ENCODE results near the gene WRAP53.

The WRAP53 gene

DNA sequence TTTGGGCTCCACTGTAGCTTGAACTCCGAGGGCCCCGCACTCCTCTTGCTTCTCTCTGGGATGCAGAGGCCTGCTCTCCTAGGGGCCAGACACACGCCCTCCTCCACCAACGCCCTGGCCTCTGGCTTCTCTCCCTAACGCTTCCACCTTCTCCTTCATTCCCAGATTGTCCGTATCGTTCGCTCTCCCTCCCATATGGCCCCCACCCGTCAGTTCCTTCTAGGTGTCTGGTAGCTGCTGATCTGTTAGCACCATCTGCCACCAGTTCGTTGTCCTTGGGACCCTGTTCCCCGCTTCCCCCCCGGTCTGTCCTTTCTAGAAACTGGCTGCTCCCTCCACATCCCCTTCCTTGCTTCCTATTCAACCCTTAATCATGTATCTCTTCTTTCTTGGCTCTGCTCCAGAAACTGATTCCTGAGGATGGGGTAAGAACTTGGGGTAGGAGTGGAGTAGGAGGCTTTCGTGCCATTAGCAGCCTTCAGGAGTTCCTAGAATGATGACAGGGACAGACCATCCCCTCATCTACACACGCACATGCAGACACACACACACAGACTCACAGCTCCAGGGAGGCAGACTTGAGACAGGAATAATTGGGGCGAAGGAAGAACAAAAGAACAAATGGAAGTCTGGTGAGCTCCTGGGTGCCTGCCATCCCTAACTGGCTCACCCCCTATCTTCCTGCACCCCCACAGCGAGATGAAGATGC lies 33.3 kb upstream of the WRAP53 start (continued):
- no peak for TF ChIP-seq GLIS3 (CRISPR knock-in tag; IDR thresholded peaks at IDR 0.05)

GRCh38 chr17:7655541-7655840 lies 32.8 kb upstream of the WRAP53 start:
- no peak for ATAC-seq
- TF ChIP-seq PPARA (CRISPR knock-in tag; IDR thresholded peaks at IDR 0.05; ENCODE audit: borderline replicate concordance) (no peak), CSDC2 (CRISPR knock-in tag; IDR thresholded peaks at IDR 0.05) (no peak), ARNTL (CRISPR knock-in tag; IDR thresholded peaks at IDR 0.05; ENCODE audit: borderline replicate concordance, low read depth) (no peak), ZFP30 (CRISPR knock-in tag; IDR thresholded peaks at IDR 0.05) (no peak), TOX (CRISPR knock-in tag; IDR thresholded peaks at IDR 0.05; ENCODE audit: borderline replicate concordance) (no peak), ZNF565 (CRISPR knock-in tag; conservative IDR thresholded peaks at IDR 0.05; ENCODE audit: low read depth) (no peak)
- TF ChIP-seq, protein P1, sequence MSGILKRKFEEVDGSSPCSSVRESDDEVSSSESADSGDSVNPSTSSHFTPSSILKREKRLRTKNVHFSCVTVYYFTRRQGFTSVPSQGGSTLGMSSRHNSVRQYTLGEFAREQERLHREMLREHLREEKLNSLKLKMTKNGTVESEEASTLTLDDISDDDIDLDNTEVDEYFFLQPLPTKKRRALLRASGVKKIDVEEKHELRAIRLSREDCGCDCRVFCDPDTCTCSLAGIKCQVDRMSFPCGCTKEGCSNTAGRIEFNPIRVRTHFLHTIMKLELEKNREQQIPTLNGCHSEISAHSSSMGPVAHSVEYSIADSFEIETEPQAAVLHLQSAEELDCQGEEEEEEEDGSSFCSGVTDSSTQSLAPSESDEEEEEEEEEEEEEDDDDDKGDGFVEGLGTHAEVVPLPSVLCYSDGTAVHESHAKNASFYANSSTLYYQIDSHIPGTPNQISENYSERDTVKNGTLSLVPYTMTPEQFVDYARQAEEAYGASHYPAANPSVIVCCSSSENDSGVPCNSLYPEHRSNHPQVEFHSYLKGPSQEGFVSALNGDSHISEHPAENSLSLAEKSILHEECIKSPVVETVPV (CRISPR knock-in tag; IDR thresholded peaks at IDR 0.05), result no peak
- TF ChIP-seq, protein P2, sequence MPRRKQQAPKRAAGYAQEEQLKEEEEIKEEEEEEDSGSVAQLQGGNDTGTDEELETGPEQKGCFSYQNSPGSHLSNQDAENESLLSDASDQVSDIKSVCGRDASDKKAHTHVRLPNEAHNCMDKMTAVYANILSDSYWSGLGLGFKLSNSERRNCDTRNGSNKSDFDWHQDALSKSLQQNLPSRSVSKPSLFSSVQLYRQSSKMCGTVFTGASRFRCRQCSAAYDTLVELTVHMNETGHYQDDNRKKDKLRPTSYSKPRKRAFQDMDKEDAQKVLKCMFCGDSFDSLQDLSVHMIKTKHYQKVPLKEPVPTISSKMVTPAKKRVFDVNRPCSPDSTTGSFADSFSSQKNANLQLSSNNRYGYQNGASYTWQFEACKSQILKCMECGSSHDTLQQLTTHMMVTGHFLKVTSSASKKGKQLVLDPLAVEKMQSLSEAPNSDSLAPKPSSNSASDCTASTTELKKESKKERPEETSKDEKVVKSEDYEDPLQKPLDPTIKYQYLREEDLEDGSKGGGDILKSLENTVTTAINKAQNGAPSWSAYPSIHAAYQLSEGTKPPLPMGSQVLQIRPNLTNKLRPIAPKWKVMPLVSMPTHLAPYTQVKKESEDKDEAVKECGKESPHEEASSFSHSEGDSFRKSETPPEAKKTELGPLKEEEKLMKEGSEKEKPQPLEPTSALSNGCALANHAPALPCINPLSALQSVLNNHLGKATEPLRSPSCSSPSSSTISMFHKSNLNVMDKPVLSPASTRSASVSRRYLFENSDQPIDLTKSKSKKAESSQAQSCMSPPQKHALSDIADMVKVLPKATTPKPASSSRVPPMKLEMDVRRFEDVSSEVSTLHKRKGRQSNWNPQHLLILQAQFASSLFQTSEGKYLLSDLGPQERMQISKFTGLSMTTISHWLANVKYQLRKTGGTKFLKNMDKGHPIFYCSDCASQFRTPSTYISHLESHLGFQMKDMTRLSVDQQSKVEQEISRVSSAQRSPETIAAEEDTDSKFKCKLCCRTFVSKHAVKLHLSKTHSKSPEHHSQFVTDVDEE (CRISPR knock-in tag; IDR thresholded peaks at IDR 0.05), result no peak

DNA sequence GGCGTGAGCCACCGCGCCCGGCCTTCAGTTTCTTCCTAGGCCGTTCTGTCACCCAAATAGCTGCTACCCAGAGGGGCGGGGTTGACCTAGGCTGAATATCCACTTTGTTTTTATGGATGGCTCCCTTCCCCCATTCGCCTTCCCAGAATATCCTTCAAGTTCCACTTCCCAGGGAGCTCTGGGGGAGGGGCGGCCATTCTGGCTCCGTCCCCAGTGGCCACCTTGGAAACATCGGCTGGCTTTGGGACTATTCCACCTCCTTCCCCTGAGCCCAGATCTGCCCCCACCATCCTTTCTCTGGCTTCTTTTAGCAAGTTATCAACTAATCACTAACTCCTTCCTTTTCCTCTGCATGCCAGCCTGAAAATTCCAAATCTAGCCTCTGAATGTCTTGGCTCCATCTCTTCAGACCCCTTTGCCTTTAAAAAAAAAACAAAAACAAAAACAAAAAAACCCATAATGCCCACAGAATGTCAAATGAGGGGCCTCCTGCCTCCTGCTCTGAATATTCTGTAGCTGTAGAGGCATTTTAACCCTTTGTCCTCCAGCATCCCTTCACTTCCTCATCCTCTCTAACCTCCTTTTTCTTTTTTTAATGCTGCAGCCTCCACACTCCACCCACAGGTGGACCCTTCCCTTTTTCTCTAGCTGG lies 31.2 kb upstream of the WRAP53 start:
- ATAC-seq, result no peak
- TF ChIP-seq TOX (CRISPR knock-in tag; IDR thresholded peaks at IDR 0.05; ENCODE audit: borderline replicate concordance) (no peak), ZNF565 (CRISPR knock-in tag; conservative IDR thresholded peaks at IDR 0.05; ENCODE audit: low read depth) (no peak), ISL1 (CRISPR knock-in tag; IDR thresholded peaks at IDR 0.05) (no peak), BACH2 (CRISPR knock-in tag; IDR thresholded peaks at IDR 0.05; ENCODE audit: borderline replicate concordance) (no peak), PATZ1 (CRISPR knock-in tag; IDR thresholded peaks at IDR 0.05; ENCODE audit: borderline replicate concordance) (no peak), CREB5 (CRISPR knock-in tag; IDR thresholded peaks at IDR 0.05; ENCODE audit: low read depth) (no peak), ARNTL (CRISPR knock-in tag; IDR thresholded peaks at IDR 0.05; ENCODE audit: borderline replicate concordance, low read depth) (no peak), ZNF70 (CRISPR knock-in tag; IDR thresholded peaks at IDR 0.05) (no peak), ZFP30 (CRISPR knock-in tag; IDR thresholded peaks at IDR 0.05) (no peak), PPARA (CRISPR knock-in tag; IDR thresholded peaks at IDR 0.05; ENCODE audit: borderline replicate concordance) (no peak), RARB (CRISPR knock-in tag; IDR thresholded peaks at IDR 0.05) (no peak), ESRRG (CRISPR knock-in tag; IDR thresholded peaks at IDR 0.05) (no peak), ZC3H10 (CRISPR knock-in tag; IDR thresholded peaks at IDR 0.05) (no peak), CSDC2 (CRISPR knock-in tag; IDR thresholded peaks at IDR 0.05) (no peak), TCF4 (CRISPR knock-in tag; IDR thresholded peaks at IDR 0.05; ENCODE audit: borderline replicate concordance) (no peak)
- TF ChIP-seq, protein P2 (CRISPR knock-in tag; IDR thresholded peaks at IDR 0.05), result no peak
- TF ChIP-seq, protein P1 (CRISPR knock-in tag; IDR thresholded peaks at IDR 0.05), result no peak
